Measurements from ENCODE around the gene SELENOV.

- no peak for TF ChIP-seq CTCF (IDR thresholded peaks at IDR 0.05)
- TF ChIP-seq POLR2A (IDR thresholded peaks at IDR 0.05), result no peak
Observed at GRCh38 chr19:39472746-39473442, 42.0 kb upstream of the SELENOV start.

All from thyroid gland (tissue), 4 donors.